ENCODE results near the gene CBX8. TPM values are rescaled to one million over a fixed set of nuclear protein-coding genes. Genes with fewer than 3 reads are reported as not detected.
A peak's percentile ranks its signal among the peaks of the same experiment; 100 is the strongest.

Gene CBX8
- total and polyA plus RNA-seq, 5 experiments from 2014 or later: 0.13 to 2.4 (median 1.4) TPM

DNA sequence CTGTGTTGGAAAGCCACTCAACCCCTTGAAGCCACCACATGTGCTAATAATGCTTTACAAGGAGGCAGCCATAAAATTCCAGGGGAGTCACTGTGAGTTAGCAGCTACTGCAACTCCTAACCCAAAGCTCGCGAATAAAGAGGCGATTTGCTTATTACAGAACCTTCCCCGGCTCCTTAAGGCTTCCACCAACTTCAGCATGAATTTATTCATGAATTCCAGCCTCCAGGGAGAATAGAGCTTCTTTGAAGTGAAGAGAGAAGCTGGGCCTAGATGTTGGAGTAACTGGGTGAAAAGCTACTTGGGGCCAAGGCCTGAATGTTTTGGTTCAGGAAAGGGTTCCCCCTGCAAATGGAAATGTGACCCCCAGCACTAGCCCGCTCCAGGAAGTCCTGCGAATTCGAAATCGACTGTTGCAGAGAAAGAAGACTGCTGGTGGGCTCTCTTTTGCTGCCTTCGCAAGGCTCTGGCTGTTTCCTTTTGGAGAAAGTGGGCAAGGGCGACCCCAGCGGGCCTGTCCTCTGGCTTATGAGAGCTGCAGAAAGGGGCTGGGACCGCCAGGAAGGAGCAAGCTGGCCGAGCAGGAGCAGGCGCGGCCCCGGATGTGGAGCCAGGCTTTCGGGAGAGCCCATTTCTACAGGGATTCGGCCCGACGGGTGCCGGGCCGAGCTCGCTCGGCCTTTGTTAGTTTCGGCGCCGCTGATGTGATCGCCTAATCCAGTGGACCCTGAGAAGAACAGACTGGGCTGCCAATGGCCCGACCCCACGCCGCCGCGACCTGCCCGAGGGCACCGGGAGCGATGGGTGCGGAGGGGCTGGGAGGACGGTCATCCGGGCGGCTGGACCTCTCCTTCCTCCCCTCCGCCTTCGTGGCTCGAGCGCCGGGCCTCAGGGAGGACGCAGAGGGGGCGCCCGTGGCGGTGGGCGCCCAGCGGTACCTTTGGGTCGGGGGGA lies 7.6 kb downstream of the CBX8 start:
- H3K4me3 Mint-ChIP-seq: peak overlapping the region in 7 of 10 donors; percentile 22 to 70 (median 43)
- POLR2A ChIA-PET: interaction anchor here (1.0 to 1.1 kb wide), 2 partner anchors 23 to 48 kb away, joined by 3 to 5 read pairs; no protein-coding TSS in a partner anchor
- H3K27me3 Mint-ChIP-seq: peaks cover 23 to 67% (median 36%) of the 10 kb centered on the region in 5 donors
- H3K4me1 Mint-ChIP-seq: peaks cover 3 to 22% (median 16%) of the 10 kb centered on the region in 4 donors
- ATAC-seq (no peak), DNase-seq (no peak)
- H3K36me3 Mint-ChIP-seq: peaks cover 0 to under 1% (median 0%) of the 10 kb centered on the region in 3 donors
- no peaks in the 10 kb centered on the region for H3K9me3 Mint-ChIP-seq
- H3K27ac Mint-ChIP-seq: no peak overlapping the region

DNA sequence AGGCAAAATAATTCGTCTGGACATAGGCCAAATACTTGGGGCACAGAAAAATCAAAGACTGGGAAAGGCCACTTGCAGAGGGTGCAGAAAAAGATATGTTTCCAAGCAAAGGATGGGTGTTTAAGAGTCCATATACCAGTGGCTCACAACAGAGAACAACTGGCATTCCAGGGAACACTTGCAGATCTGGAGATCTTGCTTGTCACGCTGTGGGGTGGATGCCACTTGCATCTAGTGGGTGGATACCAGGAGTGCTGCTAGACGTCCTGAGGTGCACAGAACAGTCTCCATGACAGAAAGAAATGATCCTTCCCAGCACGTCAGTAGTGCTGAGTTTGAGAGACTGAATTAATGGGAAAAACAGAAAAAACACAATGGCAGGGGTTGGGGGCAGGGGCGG lies 8.4 kb downstream of the CBX8 start:
- Mint-ChIP-seq H3K36me3 (no peaks in the 10 kb centered on the region), H3K9me3 (no peaks in the 10 kb centered on the region), H3K4me1 (peaks cover 0 to 19% (median 16%) of the 10 kb centered on the region in 4 donors), H3K27ac (peak overlapping the region in 1 of 10 donors; percentile 70), H3K27me3 (peaks cover 24 to 71% (median 36%) of the 10 kb centered on the region in 5 donors), H3K4me3 (peak overlapping the region in 2 of 10 donors; percentile 6 to 13)
- DNase-seq: no peak
- no peak for ATAC-seq
- POLR2A ChIA-PET: interaction anchor here (1.1 kb wide), 1 partner anchor 24 kb away, joined by 3 read pairs; no protein-coding TSS in a partner anchor

GRCh38 chr17:79786930-79787643 lies 9.8 kb downstream of the CBX8 start:
- DNase-seq (no peak), ATAC-seq (no peak)
- H3K27me3 Mint-ChIP-seq: peaks cover 27 to 80% (median 42%) of the 10 kb centered on the region in 5 donors
- H3K36me3 Mint-ChIP-seq: no peaks in the 10 kb centered on the region
- H3K4me3 Mint-ChIP-seq: no peak overlapping the region
- H3K27ac Mint-ChIP-seq: no peak overlapping the region
- peaks cover 7 to 24% (median 18%) of the 10 kb centered on the region in 4 donors for H3K4me1 Mint-ChIP-seq
- H3K9me3 Mint-ChIP-seq: no peaks in the 10 kb centered on the region
- POLR2A ChIA-PET: no interaction called here

DNA sequence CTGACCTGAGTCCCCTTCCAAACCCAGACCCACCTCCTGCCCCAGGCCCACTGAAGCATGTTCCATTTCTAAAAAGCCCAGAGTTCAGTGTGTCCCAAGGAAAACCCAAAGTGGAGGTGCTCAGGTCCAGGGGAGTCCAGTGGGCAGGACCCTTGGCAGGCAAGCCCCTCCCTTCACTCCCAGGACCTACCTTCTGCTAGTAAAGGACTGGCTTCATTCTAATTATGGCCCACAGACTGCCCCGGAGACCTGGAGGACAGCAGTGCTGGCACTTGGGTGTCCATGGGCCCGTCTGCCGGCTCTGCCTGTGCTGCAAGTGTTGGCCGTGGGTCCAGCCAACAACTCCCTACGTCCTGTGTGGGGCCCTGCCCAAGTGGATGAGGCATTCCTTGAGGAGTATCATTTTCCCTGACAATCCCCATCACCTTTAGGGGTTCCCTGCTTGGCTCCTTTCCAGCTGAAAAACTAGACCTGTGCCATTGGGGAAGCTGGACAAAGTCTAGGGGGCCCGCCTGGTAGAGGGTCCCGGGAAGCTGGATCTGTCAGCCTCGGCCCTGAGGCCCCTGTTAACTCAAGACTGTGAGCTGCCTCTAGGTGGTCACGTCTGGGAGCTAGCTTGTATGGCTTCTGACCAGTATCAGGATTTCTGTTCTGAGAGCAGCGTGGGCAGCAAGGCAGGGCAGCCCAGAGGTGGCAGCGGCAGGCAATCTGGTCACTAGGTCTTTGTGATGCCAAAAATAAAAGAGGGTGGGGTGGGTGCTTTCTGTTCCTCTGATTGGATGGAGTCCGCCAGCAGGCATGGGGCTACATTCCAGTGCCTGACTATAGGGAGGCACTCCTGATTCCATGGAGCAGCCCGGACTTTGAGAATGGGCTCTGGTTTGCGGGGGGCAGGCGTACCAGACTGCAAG lies 10.7 kb downstream of the CBX8 start:
- Mint-ChIP-seq H3K36me3 (no peaks in the 10 kb centered on the region), H3K27me3 (peaks cover 31 to 82% (median 42%) of the 10 kb centered on the region in 5 donors), H3K9me3 (no peaks in the 10 kb centered on the region), H3K4me1 (peaks cover 13 to 30% (median 25%) of the 10 kb centered on the region in 4 donors), H3K27ac (no peak overlapping the region), H3K4me3 (no peak overlapping the region)
- no peak for ATAC-seq
- no peak for DNase-seq
- POLR2A ChIA-PET: no interaction called here

DNA sequence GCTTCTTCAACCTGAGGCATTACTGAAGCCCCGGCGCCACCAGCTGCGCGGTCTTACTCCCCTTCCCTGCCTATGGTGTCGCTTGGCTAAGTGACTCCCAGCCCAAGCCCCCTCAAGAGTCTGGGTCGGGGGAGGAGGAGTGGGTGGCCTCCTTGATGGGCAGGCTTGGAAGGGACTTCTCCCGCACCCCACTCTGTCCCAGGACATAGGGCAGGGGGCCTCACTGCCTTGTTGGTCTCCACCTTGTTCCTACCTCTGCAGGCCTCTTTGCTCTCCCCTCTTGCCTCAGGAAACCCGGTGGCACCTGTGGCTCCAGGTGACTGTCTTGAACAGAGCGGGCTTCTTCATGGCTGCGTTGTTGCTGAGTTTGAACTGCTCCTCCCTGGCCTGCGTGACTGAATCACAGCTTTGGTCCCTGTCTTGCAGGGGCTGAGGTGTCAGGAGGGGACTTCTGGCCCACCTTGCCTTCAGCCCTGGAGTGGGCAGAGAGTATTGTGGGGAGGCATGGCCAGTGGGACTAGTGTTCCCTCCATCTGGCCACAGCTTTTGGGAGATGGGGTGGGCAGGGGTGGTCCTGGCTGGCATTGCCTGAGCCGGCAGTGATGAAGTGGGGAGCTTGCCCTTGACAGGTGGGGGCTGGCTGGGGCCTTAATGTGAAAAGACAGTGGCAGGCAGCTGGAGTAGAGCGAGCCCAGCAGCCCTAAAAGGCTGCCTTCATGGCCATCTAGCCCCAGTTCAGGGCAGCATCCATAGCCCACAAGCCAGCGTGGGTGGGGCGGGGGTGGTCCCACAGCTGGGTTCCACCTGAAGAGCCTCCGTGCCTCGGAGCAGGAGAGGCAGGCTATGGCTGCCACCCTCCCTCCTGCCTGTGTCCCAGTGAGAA lies 11.6 kb downstream of the CBX8 start:
- peaks cover 34 to 81% (median 45%) of the 10 kb centered on the region in 5 donors for H3K27me3 Mint-ChIP-seq
- POLR2A ChIA-PET: no interaction called here
- no peaks in the 10 kb centered on the region for H3K9me3 Mint-ChIP-seq
- H3K4me3 Mint-ChIP-seq: no peak overlapping the region
- no peak overlapping the region for H3K27ac Mint-ChIP-seq
- DNase-seq: no peak
- H3K36me3 Mint-ChIP-seq: no peaks in the 10 kb centered on the region
- ATAC-seq: no peak
- H3K4me1 Mint-ChIP-seq: peaks cover 22 to 30% (median 27%) of the 10 kb centered on the region in 4 donors

DNA sequence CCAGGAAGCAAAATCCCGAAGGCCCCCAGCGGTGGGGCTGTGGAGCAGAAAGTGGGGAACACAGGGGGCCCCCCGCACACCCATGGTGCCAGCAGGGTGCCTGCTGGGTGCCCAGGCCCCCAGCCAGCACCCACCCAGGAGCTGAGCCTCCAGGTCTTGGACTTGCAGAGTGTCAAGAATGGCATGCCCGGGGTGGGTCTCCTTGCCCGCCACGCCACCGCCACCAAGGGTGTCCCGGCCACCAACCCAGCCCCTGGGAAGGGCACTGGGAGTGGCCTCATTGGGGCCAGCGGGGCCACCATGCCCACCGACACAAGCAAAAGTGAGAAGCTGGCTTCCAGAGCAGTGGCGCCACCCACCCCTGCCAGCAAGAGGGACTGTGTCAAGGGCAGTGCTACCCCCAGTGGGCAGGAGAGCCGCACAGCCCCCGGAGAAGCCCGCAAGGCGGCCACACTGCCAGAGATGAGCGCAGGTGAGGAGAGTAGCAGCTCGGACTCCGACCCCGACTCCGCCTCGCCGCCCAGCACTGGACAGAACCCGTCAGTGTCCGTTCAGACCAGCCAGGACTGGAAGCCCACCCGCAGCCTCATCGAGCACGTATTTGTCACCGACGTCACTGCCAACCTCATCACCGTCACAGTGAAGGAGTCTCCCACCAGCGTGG lies 12.4 kb downstream of the CBX8 start:
- Mint-ChIP-seq H3K27ac (no peak overlapping the region), H3K27me3 (peaks cover 39 to 86% (median 45%) of the 10 kb centered on the region in 5 donors), H3K9me3 (no peaks in the 10 kb centered on the region), H3K36me3 (no peaks in the 10 kb centered on the region), H3K4me1 (peaks cover 24 to 36% (median 33%) of the 10 kb centered on the region in 4 donors), H3K4me3 (no peak overlapping the region)
- no peak for ATAC-seq
- DNase-seq: no peak
- POLR2A ChIA-PET: interaction anchor here (0.6 kb wide), 1 partner anchor 19 kb away, joined by 3 read pairs; no protein-coding TSS in a partner anchor

DNA sequence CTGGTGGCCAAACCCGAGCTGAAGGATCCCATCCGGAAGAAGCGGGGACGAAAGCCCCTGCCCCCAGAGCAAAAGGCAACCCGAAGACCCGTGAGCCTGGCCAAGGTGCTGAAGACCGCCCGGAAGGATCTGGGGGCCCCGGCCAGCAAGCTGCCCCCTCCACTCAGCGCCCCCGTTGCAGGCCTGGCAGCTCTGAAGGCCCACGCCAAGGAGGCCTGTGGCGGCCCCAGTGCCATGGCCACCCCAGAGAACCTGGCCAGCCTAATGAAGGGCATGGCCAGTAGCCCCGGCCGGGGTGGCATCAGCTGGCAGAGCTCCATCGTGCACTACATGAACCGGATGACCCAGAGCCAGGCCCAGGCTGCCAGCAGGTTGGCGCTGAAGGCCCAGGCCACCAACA lies 13.0 kb downstream of the CBX8 start:
- ATAC-seq (no peak), DNase-seq (no peak)
- H3K4me3 Mint-ChIP-seq: no peak overlapping the region
- POLR2A ChIA-PET: interaction anchor here (3.4 kb wide), 1 partner anchor 12 kb away, joined by 14 read pairs; the partner anchor contains the start of gene CBX8
- no peak overlapping the region for H3K27ac Mint-ChIP-seq
- H3K4me1 Mint-ChIP-seq: peaks cover 26 to 39% (median 35%) of the 10 kb centered on the region in 4 donors
- H3K27me3 Mint-ChIP-seq: peaks cover 40 to 86% (median 41%) of the 10 kb centered on the region in 5 donors
- no peaks in the 10 kb centered on the region for H3K9me3 Mint-ChIP-seq
- no peaks in the 10 kb centered on the region for H3K36me3 Mint-ChIP-seq

- Mint-ChIP-seq H3K36me3 (no peaks in the 10 kb centered on the region), H3K9me3 (peaks cover 0 to 1% (median 0%) of the 10 kb centered on the region in 9 donors), H3K27ac (no peak overlapping the region), H3K4me3 (peak overlapping the region in 4 of 10 donors; percentile 27 to 75 (median 60)), H3K4me1 (peaks cover 29 to 48% (median 41%) of the 10 kb centered on the region in 4 donors), H3K27me3 (peaks cover 28 to 73% (median 35%) of the 10 kb centered on the region in 5 donors)
- ATAC-seq (no peak), DNase-seq (no peak)
- POLR2A ChIA-PET: interaction anchor here (3.4 kb wide), 1 partner anchor 14 kb away, joined by 14 read pairs; the partner anchor contains the start of gene CBX8
Measured at GRCh38 chr17:79781736-79782575, 14.9 kb downstream of the CBX8 start.

- Mint-ChIP-seq H3K4me1 (peaks cover 34 to 53% (median 44%) of the 10 kb centered on the region in 4 donors), H3K9me3 (peaks cover 0 to 1% (median 0%) of the 10 kb centered on the region in 9 donors), H3K27me3 (peaks cover 29 to 73% (median 36%) of the 10 kb centered on the region in 5 donors), H3K27ac (peak overlapping the region in 1 of 10 donors; percentile 60), H3K4me3 (peak overlapping the region in 7 of 10 donors; percentile 1 to 75 (median 57)), H3K36me3 (no peaks in the 10 kb centered on the region)
- DNase-seq: no peak
- POLR2A ChIA-PET: interaction anchor here (3.4 kb wide), 1 partner anchor 15 kb away, joined by 14 read pairs; the partner anchor contains the start of gene CBX8
- no peak for ATAC-seq
Measured at GRCh38 chr17:79781012-79781650, 15.7 kb downstream of the CBX8 start.

Data from naive thymus-derived CD8-positive, alpha-beta T cell (primary cell).